ENCODE data around the gene ITGB6.

ITGB6 gene

DNA sequence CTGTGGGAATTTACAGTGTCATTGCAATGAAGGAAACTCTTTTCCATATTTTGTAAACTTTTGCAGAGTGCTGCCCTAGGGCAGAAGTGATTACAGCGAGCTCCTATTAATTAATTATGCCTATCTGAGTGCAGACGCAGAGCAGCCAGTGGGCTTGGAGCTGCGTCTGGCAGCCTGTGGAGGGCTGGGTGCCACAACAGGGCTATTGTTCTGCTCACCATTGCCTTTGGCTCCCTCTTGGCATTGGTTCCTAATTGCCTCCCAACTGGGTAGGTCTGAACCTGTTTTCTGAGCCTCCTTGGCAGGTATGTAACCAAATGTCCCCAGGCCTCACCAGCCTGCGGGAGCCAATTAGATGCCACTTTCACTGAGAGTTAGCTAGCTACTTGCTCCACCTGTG, 25.6 kb upstream of the ITGB6 start:
- no peaks in the 10 kb centered on the region for H3K9me3 Mint-ChIP-seq
- peaks cover 9% of the 10 kb centered on the region for H3K27me3 Mint-ChIP-seq (ENCODE audit: low read depth)
- no peak overlapping the region for H3K27ac Mint-ChIP-seq
- H3K4me1 Mint-ChIP-seq (ENCODE audit: low read depth): peaks cover 30% of the 10 kb centered on the region
- no peak overlapping the region for H3K4me3 Mint-ChIP-seq
- no peaks in the 10 kb centered on the region for H3K36me3 Mint-ChIP-seq (ENCODE audit: low read depth)

DNA sequence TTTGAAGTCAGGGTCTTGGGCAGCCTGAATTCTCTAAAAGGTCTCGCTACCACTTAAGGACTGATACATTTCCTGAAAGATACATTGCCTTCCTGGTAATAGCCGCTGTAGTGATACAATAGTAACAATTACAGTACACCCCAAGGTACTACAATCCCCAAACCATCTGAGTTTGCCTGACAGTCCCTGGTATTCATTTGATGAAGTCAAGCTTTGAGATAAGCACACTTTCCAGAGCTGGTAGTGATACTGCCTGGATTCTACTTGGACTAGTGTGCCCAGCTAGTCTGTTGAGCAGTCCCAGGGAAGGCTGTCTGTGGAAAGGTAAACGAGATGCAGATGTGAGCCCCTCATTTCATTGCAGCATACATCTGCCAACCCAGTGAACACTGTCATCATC, 24.4 kb upstream of the ITGB6 start:
- Mint-ChIP-seq H3K27ac (no peak overlapping the region), H3K27me3 (ENCODE audit: low read depth) (peaks cover 7% of the 10 kb centered on the region), H3K9me3 (no peaks in the 10 kb centered on the region), H3K36me3 (ENCODE audit: low read depth) (no peaks in the 10 kb centered on the region), H3K4me3 (no peak overlapping the region), H3K4me1 (ENCODE audit: low read depth) (peaks cover 39% of the 10 kb centered on the region)

DNA sequence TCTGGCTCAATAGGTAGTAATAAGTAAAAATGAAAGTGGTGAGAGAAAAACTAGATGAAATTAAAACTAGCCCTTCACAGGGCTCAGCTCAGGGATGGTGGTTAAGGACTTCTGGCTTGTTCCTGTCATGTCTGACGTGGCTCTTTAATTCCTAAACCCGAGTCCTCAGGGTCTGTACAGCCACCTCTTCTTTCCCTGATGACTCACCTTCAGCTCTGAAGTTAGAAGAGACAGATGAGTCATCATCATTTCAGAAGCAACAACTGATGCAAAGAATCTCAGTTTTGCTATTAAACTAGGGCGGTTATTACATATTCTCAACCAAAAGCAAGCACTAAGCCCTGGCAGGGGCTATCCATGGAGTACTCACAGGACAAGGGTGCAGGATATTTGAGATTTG, 24.0 kb upstream of the ITGB6 start:
- peaks cover 4% of the 10 kb centered on the region for H3K27me3 Mint-ChIP-seq (ENCODE audit: low read depth)
- H3K4me1 Mint-ChIP-seq (ENCODE audit: low read depth): peaks cover 41% of the 10 kb centered on the region
- no peaks in the 10 kb centered on the region for H3K9me3 Mint-ChIP-seq
- no peaks in the 10 kb centered on the region for H3K36me3 Mint-ChIP-seq (ENCODE audit: low read depth)
- no peak overlapping the region for H3K4me3 Mint-ChIP-seq
- peak overlapping the region; percentile 43 for H3K27ac Mint-ChIP-seq

DNA sequence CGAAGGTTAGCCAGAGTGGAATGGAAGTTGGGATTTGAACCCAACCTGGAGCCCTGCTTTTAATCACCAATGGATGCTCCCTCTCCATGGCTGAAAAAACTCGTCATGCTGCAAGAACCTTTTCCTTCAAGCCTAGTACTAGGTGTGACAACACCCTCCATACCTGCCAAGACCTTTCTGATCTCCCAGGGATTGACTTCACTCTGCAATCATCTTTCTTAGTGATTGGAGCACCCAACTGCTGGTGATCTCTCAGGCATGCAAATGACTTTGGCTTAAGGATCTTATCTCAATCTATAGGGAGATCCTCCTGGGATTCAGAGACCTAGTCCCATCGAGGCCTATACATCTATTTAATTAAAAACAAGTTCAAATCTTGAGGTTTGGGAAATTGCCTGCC, 23.5 kb upstream of the ITGB6 start:
- Mint-ChIP-seq H3K4me1 (ENCODE audit: low read depth) (peaks cover 41% of the 10 kb centered on the region), H3K27ac (no peak overlapping the region), H3K9me3 (no peaks in the 10 kb centered on the region), H3K36me3 (ENCODE audit: low read depth) (no peaks in the 10 kb centered on the region), H3K4me3 (no peak overlapping the region), H3K27me3 (ENCODE audit: low read depth) (peaks cover 4% of the 10 kb centered on the region)

DNA sequence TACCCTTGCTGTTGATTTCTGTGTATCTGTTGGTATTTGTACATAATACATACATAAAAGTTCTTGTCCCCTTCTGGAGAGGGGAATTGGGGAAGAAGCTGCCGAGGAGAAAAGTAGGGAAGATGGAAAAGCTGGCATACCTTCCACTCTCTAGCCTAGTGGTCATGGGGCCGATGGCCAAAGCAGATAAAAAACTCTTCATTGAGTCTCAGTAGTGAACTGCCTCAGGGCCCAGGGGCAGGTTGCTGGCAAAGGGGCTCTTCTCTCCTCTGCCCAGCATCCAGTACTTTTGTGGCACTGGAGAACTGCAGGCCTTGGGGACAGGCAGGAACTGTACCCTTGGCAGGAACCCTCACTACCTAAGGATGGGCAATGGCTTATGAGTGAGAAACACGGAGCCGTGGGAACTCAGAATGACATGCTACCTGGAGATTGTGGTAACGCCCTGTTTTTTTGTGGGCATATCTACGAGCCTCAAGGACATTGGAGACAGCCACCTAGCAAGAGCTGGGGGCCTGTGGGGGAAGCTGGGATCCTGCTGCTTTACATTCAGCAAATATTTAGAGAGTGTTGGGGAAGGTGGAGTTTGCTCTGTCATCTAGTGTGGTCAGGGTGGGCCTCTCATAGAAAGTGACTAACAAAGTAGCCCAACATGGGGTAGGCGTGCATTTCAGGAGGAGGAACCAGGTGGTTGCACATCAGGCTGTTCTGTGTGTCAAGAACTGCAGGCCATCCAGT, 22.6 kb upstream of the ITGB6 start:
- H3K4me1 Mint-ChIP-seq (ENCODE audit: low read depth): peaks cover 41% of the 10 kb centered on the region
- H3K4me3 Mint-ChIP-seq: no peak overlapping the region
- no peaks in the 10 kb centered on the region for H3K36me3 Mint-ChIP-seq (ENCODE audit: low read depth)

DNA sequence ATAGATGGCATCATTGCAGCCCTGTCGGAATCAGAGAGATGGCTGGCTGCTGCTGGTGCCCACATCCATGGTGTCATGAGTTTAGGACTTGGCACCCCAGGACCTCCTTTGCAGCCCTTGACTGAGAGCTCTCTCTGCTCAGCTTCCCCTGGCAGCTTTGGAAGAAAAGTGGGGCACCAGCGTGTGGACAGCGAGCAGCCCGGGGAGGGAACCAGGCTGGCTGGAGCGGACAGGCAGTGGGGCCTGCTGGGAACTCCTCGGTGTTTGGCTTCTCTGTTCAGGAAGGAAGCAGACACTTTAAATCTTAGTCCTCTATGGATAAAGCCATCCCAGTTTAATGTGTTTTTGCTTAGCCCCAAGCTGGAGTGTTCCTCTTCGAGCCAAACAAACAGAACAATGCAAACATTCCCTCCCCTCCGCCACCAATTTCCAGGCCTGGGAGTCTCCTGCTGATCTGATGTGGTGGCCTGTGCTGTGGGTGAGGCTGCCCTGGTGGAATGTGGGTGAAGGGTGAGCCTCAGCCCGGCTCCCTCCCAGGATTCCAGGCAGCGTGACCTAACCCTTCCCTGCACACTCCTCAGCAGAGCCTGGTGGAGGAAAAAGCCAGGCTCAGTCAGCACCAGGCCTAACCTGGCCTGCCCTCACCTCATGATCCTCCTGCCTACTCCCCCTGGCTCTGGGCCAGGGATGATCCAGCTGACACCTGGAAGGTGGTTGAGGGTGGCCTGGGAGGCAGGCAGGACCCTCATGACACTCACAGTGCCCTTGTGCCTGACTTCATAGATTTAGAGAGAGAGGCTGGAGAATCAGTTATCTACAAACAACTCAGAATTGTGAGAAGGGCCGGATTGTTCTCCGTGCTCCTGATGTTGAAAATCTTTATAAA, 21.6 kb upstream of the ITGB6 start:
- Mint-ChIP-seq H3K4me1 (ENCODE audit: low read depth) (peaks cover 39% of the 10 kb centered on the region), H3K36me3 (ENCODE audit: low read depth) (no peaks in the 10 kb centered on the region), H3K4me3 (no peak overlapping the region), H3K27ac (peak overlapping the region; percentile 68), H3K27me3 (ENCODE audit: low read depth) (peaks cover 4% of the 10 kb centered on the region), H3K9me3 (no peaks in the 10 kb centered on the region)

More for the DNA sequence above, 22.6 kb upstream of the ITGB6 start:
- peaks cover 4% of the 10 kb centered on the region for H3K27me3 Mint-ChIP-seq (ENCODE audit: low read depth)
- no peak overlapping the region for H3K27ac Mint-ChIP-seq
- H3K9me3 Mint-ChIP-seq: no peaks in the 10 kb centered on the region

DNA sequence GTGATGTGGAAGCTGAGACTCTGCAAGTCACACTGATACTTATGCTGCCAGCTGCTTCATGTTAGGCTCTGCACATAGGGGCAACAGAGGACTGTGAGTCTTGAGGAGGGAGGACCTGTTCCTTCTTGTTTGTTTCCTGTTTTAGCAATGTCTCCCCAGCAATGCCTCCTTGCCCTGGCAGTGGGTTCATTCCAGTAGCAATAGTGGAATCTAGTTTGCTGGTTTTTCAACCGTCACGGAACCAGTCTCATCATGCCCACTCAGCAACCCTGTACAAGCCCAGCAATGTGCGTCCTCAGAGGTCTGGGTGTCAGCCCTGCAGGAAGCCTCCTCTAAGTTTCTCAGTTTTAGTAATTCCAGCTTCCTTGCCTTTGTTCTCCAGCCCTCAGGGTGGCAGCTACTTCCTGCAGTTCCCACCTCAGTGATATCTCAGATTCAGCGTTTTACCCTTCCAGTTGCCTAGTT, 20.5 kb upstream of the ITGB6 start:
- Mint-ChIP-seq H3K4me1 (ENCODE audit: low read depth) (peaks cover 39% of the 10 kb centered on the region), H3K36me3 (ENCODE audit: low read depth) (no peaks in the 10 kb centered on the region), H3K27me3 (ENCODE audit: low read depth) (peaks cover 14% of the 10 kb centered on the region), H3K9me3 (no peaks in the 10 kb centered on the region), H3K4me3 (peak overlapping the region; percentile 25), H3K27ac (peak overlapping the region; percentile 68)

DNA sequence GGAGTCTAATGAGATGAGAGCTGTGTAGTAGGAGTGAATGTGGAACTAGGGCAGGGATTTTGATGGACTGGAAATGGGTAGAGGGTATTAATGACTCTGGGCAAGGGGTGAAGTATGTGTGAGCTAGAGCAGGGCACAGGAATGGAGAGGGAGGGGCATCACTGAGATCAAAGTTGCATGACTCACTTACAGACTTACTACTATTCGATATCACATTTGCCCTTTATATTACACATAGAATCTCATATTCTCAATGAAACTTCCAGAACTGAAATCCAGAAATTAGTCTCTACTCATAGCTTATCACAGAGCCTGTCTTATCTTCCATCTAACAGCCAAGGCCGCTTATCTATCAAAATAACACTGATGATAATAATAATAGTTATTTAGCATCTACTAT, 20.0 kb upstream of the ITGB6 start:
- Mint-ChIP-seq H3K27me3 (ENCODE audit: low read depth) (peaks cover 15% of the 10 kb centered on the region), H3K27ac (peak overlapping the region; percentile 4), H3K9me3 (no peaks in the 10 kb centered on the region), H3K4me3 (no peak overlapping the region), H3K36me3 (ENCODE audit: low read depth) (no peaks in the 10 kb centered on the region), H3K4me1 (ENCODE audit: low read depth) (peaks cover 37% of the 10 kb centered on the region)

DNA sequence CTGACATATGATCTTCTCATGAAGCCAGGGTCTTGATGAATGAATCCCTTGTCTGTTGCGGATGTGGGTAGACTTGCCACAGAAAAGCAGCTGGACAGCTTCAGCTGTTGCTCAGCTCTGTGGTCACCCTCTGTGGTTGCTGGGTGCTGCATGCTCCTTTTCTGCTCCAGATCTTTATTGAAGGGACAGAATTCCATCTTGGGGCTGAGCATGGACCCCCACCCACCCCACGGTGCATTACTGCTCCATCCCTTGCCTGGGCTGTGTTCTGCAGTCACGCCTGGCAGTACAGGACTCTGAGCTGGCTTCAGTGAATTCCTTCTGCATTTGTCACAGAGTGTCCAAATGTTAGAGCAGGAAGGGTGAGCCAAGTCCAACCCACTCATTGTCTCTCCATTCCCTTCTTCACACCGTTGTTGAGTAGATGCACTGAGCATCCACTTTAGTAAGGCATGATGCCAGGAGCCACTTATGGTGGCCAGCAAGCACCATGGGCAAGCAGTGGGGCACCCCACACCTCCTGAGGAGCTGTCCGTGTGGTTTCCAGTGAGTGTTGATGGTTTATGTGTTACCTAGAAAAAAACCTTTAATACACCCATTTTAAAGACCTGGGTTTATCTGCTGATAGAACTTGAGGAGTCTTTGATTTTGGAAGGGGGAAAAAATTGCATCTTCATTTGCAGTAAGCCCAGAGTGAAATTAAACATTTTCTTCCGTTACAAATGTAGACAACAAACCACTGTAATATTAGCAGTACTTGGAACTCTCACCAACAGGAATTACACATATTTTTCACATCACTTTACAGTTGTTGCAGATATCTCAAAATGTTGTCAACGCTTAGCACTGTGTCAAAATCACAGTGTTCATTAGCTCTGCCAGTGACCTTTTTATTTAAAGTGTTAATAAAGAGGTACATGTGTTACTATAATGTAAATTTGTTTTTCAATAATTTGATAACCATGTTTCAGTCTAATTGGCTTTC, 14.7 kb upstream of the ITGB6 start:
- Mint-ChIP-seq H3K9me3 (no peaks in the 10 kb centered on the region), H3K27ac (no peak overlapping the region), H3K36me3 (ENCODE audit: low read depth) (no peaks in the 10 kb centered on the region), H3K27me3 (ENCODE audit: low read depth) (peaks cover 36% of the 10 kb centered on the region), H3K4me3 (no peak overlapping the region), H3K4me1 (ENCODE audit: low read depth) (peaks cover 8% of the 10 kb centered on the region)

DNA sequence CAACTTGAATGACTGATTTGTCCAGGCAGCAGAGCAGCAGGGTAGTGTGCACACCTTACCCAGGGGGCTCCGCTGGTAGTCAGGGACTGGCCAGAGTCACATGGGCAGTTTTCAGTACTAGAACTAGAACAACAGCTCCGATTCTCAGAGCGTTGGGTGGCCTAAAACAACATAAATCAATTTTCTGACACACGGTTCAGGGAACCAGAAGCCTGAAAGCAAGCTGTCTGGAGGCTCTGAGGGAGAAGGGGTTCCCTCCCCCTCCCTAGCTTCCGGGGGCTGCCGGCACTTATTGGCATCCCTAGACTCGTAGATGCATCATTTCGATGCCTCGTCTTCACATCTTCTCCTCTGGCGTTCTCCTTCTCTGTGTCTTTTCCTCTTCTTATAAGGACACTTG, 13.4 kb upstream of the ITGB6 start:
- Mint-ChIP-seq H3K27ac (no peak overlapping the region), H3K4me1 (ENCODE audit: low read depth) (peaks cover 9% of the 10 kb centered on the region), H3K36me3 (ENCODE audit: low read depth) (no peaks in the 10 kb centered on the region), H3K4me3 (no peak overlapping the region), H3K9me3 (no peaks in the 10 kb centered on the region), H3K27me3 (ENCODE audit: low read depth) (peaks cover 36% of the 10 kb centered on the region)

DNA sequence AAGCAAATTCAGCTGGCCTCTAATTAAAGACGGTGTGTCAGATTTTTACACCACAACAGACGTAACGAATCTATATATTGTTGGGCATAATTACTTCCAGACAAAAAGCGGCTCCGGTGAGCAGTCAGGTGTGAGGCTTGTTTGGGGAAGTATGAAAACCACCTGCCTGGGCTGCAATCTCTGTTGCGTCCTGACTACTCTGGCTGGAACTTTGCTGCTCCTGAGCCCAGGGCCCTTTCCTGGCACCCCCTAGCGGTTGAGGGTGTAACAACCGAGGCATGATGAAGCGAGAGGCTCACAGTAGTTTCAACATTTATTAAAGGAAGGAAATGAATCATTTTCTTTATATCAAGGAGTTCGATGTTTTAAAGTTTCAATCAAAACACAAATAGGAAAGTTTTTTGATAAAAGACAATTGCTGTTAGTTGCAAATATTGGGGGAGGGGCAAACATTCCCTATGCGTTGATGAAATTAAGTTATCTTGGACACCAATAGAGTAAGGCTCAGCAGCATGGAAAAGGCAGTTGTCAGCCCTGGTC, 10.6 kb upstream of the ITGB6 start:
- no peaks in the 10 kb centered on the region for H3K9me3 Mint-ChIP-seq

DNA sequence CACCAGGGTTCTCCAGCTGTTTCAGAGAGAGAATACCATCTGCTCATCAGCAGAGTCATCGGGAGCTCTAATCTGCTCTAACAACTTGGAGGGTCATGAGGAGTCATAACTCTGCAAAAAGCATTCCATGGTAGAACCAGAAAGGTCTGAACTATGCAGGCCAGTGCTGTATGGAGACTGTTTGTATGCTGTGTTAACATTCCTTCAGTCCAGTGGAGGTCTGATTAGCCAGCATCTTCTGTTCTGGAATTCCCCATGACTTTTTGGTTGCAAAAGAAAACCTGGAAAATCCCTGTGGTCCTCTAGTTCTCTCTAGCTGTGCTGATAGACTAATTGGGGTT, 9.4 kb upstream of the ITGB6 start:
- peaks cover 12% of the 10 kb centered on the region for H3K4me1 Mint-ChIP-seq (ENCODE audit: low read depth)
- H3K36me3 Mint-ChIP-seq (ENCODE audit: low read depth): no peaks in the 10 kb centered on the region
- no peak overlapping the region for H3K27ac Mint-ChIP-seq

More for the DNA sequence above, 10.6 kb upstream of the ITGB6 start:
- Mint-ChIP-seq H3K27ac (no peak overlapping the region), H3K36me3 (ENCODE audit: low read depth) (no peaks in the 10 kb centered on the region), H3K4me3 (no peak overlapping the region), H3K4me1 (ENCODE audit: low read depth) (peaks cover 14% of the 10 kb centered on the region), H3K27me3 (ENCODE audit: low read depth) (peaks cover 23% of the 10 kb centered on the region)

DNA sequence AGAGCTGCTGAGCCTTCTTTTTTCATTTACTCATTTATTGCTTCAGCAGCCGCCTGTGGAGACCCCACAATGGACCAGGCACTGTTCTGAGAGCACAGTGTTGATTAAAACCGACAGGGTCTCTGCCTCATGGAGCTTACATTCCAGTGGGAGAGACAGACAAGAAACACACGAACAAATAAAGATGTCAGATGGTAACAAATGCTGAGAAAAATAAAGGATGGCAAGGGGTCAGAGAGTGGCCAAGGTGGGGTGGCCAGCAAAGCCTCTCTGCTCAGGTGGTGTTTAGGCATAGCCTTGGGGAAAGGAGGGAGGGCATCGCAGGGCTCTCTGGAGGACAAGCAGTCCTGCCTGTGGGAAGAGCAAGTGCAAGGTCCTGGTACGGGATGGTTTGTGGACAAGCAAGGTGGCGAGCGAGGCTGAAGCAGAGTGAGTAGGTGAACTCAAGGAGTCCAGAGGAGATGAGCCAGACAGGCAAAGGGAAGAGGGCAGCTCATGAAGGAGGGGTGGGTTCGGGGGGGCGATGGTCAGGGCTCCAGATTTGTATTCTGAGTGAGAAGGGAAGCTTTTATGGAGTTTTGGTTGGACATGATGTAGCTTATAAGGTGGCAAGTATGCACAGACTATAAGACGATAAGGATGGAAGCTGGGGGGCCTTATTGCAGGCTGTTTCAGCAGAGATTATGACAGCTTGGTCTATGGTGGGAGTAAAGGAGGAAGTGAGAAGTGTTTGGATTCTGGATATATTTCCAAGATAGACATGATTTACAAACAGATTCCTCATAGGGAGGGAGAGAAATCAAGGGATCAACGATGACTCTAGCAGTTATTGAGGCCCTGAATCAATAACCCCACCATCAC, 8.8 kb upstream of the ITGB6 start:
- Mint-ChIP-seq H3K27me3 (ENCODE audit: low read depth) (peaks cover 10% of the 10 kb centered on the region), H3K4me1 (ENCODE audit: low read depth) (peaks cover 12% of the 10 kb centered on the region), H3K4me3 (no peak overlapping the region), H3K36me3 (ENCODE audit: low read depth) (no peaks in the 10 kb centered on the region), H3K27ac (no peak overlapping the region), H3K9me3 (no peaks in the 10 kb centered on the region)

More for the DNA sequence above, 9.4 kb upstream of the ITGB6 start:
- H3K4me3 Mint-ChIP-seq: no peak overlapping the region
- no peaks in the 10 kb centered on the region for H3K9me3 Mint-ChIP-seq
- peaks cover 16% of the 10 kb centered on the region for H3K27me3 Mint-ChIP-seq (ENCODE audit: low read depth)
